Neural crest cell (in vitro differentiated cells): ENCODE results near the gene CDKAL1. TPM values are rescaled to one million over a fixed set of nuclear protein-coding genes. Genes with fewer than 3 reads are reported as not detected.

ENCODE experiments used
- DNase-seq: peaks from one replicate; pipeline ENCODE4 v3.0.0; 2021; ENCODE audit warnings: low read depth, mixed read lengths, low spot score
- H3K27ac Mint-ChIP-seq: one replicate; pipeline ENCODE4 v1.8.0; 2021; ENCODE audit warnings: mild to moderate bottlenecking, mixed read lengths; ENCODE audit not compliant: unreplicated experiment
- H3K27me3 Mint-ChIP-seq: 2 replicates; pipeline ENCODE4 v1.8.0; 2021; ENCODE audit warnings: low read depth, mild to moderate bottlenecking, mixed read lengths
- H3K36me3 Mint-ChIP-seq: 2 replicates; pipeline ENCODE4 v1.8.0; 2021; ENCODE audit warnings: low read depth, mild to moderate bottlenecking, mixed read lengths
- H3K4me1 Mint-ChIP-seq: 2 replicates; pipeline ENCODE4 v1.8.0; 2021; ENCODE audit warnings: mixed read lengths
- H3K4me3 Mint-ChIP-seq: one replicate; pipeline ENCODE4 v1.8.0; 2021; ENCODE audit warnings: mild to moderate bottlenecking, mixed read lengths
- H3K9me3 Mint-ChIP-seq: 2 replicates; pipeline ENCODE4 v1.8.0; 2021; ENCODE audit warnings: mixed read lengths
- CTCF ChIP-seq: fragments of 200-600 bp; sonication (generic); conservative IDR thresholded peaks from 2 replicates; pipeline ENCODE4 v1.5.0; 2021; ENCODE audit warnings: antibody characterized with exemption, mild to moderate bottlenecking
- total RNA-seq: library from RNA; stranded (reverse); gene quantifications from 2 replicates; pipeline ENCODE4 v1.2.1, GENCODE V29; 2021

The CDKAL1 gene
- total RNA-seq, 1 donor from 2014 or later, result 25.4 TPM

GRCh38 chr6:20630617-20631548, 96.6 kb downstream of the CDKAL1 start:
- H3K4me3 Mint-ChIP-seq, result no peak overlapping the region
- no peak overlapping the region for H3K27ac Mint-ChIP-seq
- peaks cover 2% of the 10 kb centered on the region for H3K9me3 Mint-ChIP-seq
- TF ChIP-seq CTCF, result no peak
- peaks cover 2% of the 10 kb centered on the region for H3K27me3 Mint-ChIP-seq
- no peaks in the 10 kb centered on the region for H3K4me1 Mint-ChIP-seq
- H3K36me3 Mint-ChIP-seq, result peaks cover 11% of the 10 kb centered on the region
- DNase-seq, result no peak

- H3K36me3 Mint-ChIP-seq, result peaks cover 17% of the 10 kb centered on the region
- H3K27ac Mint-ChIP-seq, result no peak overlapping the region
- H3K9me3 Mint-ChIP-seq, result peaks cover 4% of the 10 kb centered on the region
- no peak overlapping the region for H3K4me3 Mint-ChIP-seq
- DNase-seq, result no peak
- H3K27me3 Mint-ChIP-seq, result peaks cover 2% of the 10 kb centered on the region
- H3K4me1 Mint-ChIP-seq, result no peaks in the 10 kb centered on the region
- TF ChIP-seq CTCF, result no peak
Observed at GRCh38 chr6:20631549-20631924, 97.3 kb downstream of the CDKAL1 start.

- DNase-seq, result no peak
- H3K9me3 Mint-ChIP-seq, result peaks cover 4% of the 10 kb centered on the region
- H3K27ac Mint-ChIP-seq, result no peak overlapping the region
- H3K27me3 Mint-ChIP-seq, result peaks cover 2% of the 10 kb centered on the region
- H3K4me1 Mint-ChIP-seq, result no peaks in the 10 kb centered on the region
- peaks cover 17% of the 10 kb centered on the region for H3K36me3 Mint-ChIP-seq
- no peak overlapping the region for H3K4me3 Mint-ChIP-seq
- no peak for TF ChIP-seq CTCF
Observed at GRCh38 chr6:20632696-20633095, 98.4 kb downstream of the CDKAL1 start.

GRCh38 chr6:20633566-20634340, 99.5 kb downstream of the CDKAL1 start:
- peaks cover 4% of the 10 kb centered on the region for H3K9me3 Mint-ChIP-seq
- no peak overlapping the region for H3K4me3 Mint-ChIP-seq
- TF ChIP-seq CTCF, result no peak
- H3K27me3 Mint-ChIP-seq, result peaks cover 2% of the 10 kb centered on the region
- H3K4me1 Mint-ChIP-seq, result no peaks in the 10 kb centered on the region
- DNase-seq, result no peak
- peaks cover 17% of the 10 kb centered on the region for H3K36me3 Mint-ChIP-seq
- no peak overlapping the region for H3K27ac Mint-ChIP-seq

- Mint-ChIP-seq H3K9me3 (peaks cover 7% of the 10 kb centered on the region), H3K4me1 (peaks cover 18% of the 10 kb centered on the region), H3K4me3 (no peak overlapping the region), H3K27me3 (peaks cover 2% of the 10 kb centered on the region), H3K27ac (no peak overlapping the region), H3K36me3 (peaks cover 12% of the 10 kb centered on the region)
- TF ChIP-seq CTCF, result no peak
- no peak for DNase-seq
Observed at GRCh38 chr6:20639161-20639560, 104.9 kb downstream of the CDKAL1 start.
